HCEC 1CT (cell line): ENCODE measurements around the gene IL4I1.
A peak's percentile ranks its signal among the peaks of the same experiment; 100 is the strongest.
"Not testable (repeated sequence)": the region's sequence is repeated elsewhere in the genome, so short reads cannot be mapped to it uniquely, and the experiment has no call there.

Source experiments
- DNase-seq: peaks from one replicate; pipeline ENCODE4 v3.0.0-alpha.2; 2017

The IL4I1 gene

GRCh38 chr19:49896863-49897621, at the start of gene IL4I1:
TSS of gene IL4I1 (minus strand) at chr19:49896887. CDS start at chr19:49896160, 727 bp downstream.
- DNase-seq: peak; percentile 13

GRCh38 chr19:49946415-49946814, 49.7 kb upstream of the IL4I1 start:
- no peak for DNase-seq

GRCh38 chr19:49944567-49944966, 47.9 kb upstream of the IL4I1 start:
- DNase-seq: not testable (repeated sequence)

- no peak for DNase-seq
Observed at GRCh38 chr19:49940482-49940791, 43.8 kb upstream of the IL4I1 start.

- DNase-seq: no peak
Observed at GRCh38 chr19:49939721-49940481, 43.2 kb upstream of the IL4I1 start.

GRCh38 chr19:49938662-49939061, 42.0 kb upstream of the IL4I1 start:
- DNase-seq: no peak

GRCh38 chr19:49937750-49938381, 41.2 kb upstream of the IL4I1 start:
- DNase-seq: peak; percentile 43

- DNase-seq: no peak
Observed at GRCh38 chr19:49936549-49936948, 39.9 kb upstream of the IL4I1 start.

GRCh38 chr19:49933643-49934042, 37.0 kb upstream of the IL4I1 start:
- DNase-seq: no peak

GRCh38 chr19:49932731-49933131, 36.0 kb upstream of the IL4I1 start:
- no peak for DNase-seq

GRCh38 chr19:49932041-49932451, 35.4 kb upstream of the IL4I1 start:
- no peak for DNase-seq

- DNase-seq: no peak
Observed at GRCh38 chr19:49931293-49932040, 34.8 kb upstream of the IL4I1 start.

GRCh38 chr19:49930483-49931011, 33.9 kb upstream of the IL4I1 start:
- DNase-seq: no peak

- peak; percentile 96 for DNase-seq
Observed at GRCh38 chr19:49929611-49930482, 33.2 kb upstream of the IL4I1 start.

- peak; percentile 71 for DNase-seq
Observed at GRCh38 chr19:49929121-49929610, 32.5 kb upstream of the IL4I1 start, which contains the start of the genes ATF5 and NUP62. TSS of gene ATF5 (plus strand) at chr19:49929205. CDS start at chr19:49930851, 1,646 bp downstream. TSS of gene NUP62 (minus strand) at chr19:49929504. CDS start at chr19:49909807, 19,697 bp downstream.

- no peak for DNase-seq
Observed at GRCh38 chr19:49927526-49928264, 31.0 kb upstream of the IL4I1 start.

- no peak for DNase-seq
Observed at GRCh38 chr19:49926515-49926914, 29.8 kb upstream of the IL4I1 start.

- DNase-seq: no peak
Observed at GRCh38 chr19:49925486-49925885, 28.8 kb upstream of the IL4I1 start.

GRCh38 chr19:49924881-49925210, 28.2 kb upstream of the IL4I1 start:
- not testable (repeated sequence) for DNase-seq

- DNase-seq: no peak
Observed at GRCh38 chr19:49924004-49924880, 27.6 kb upstream of the IL4I1 start.
